ENCODE measurements around the gene STIP1.

DNA sequence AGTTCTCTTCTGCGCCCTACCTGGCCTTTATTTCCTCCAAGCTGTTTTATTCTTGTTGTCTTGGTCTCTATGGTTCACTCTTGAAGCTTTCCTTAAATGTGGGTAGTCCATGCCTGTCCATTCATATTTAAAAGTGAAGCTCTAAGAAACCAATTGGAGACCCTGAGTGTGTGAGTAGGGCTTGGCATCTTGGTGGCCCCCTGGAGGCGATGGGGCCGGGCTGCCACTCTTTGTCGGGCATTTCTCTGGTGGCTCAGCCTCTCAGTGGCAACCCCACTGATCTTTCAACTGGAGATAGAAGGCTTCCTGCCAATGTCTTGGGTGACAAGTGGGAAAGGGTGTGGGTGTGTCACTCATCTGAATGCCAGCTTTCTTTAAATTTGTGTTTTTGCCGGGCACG is 30.9 kb downstream of the STIP1 start:
- TF ChIP-seq, protein P1, sequence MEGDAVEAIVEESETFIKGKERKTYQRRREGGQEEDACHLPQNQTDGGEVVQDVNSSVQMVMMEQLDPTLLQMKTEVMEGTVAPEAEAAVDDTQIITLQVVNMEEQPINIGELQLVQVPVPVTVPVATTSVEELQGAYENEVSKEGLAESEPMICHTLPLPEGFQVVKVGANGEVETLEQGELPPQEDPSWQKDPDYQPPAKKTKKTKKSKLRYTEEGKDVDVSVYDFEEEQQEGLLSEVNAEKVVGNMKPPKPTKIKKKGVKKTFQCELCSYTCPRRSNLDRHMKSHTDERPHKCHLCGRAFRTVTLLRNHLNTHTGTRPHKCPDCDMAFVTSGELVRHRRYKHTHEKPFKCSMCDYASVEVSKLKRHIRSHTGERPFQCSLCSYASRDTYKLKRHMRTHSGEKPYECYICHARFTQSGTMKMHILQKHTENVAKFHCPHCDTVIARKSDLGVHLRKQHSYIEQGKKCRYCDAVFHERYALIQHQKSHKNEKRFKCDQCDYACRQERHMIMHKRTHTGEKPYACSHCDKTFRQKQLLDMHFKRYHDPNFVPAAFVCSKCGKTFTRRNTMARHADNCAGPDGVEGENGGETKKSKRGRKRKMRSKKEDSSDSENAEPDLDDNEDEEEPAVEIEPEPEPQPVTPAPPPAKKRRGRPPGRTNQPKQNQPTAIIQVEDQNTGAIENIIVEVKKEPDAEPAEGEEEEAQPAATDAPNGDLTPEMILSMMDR (IDR thresholded peaks at IDR 0.05), result no peak
- TF ChIP-seq POLR2A (IDR thresholded peaks at IDR 0.05), result no peak
